Muscle layer of colon (tissue), 2 donors: ENCODE measurements around the gene ZFAND6.

Source experiments
- H3K27ac ChIP-seq: one replicate; pipeline ENCODE4 v1.7.0; 2013; ENCODE audit warnings: low read depth, mild to moderate bottlenecking, low read length, moderate library complexity
- H3K27me3 ChIP-seq, 2 donors: one replicate each; pipeline ENCODE4 v1.7.0; 2013; ENCODE audit warnings: low read length in 2 of 2, mild to moderate bottlenecking in 2 of 2; ENCODE audit not compliant: insufficient read depth in 2 of 2, control insufficient read depth in 1 of 2
- H3K36me3 ChIP-seq: one replicate; pipeline ENCODE4 v1.7.0; 2013; ENCODE audit warnings: mild to moderate bottlenecking, low read length; ENCODE audit not compliant: insufficient read depth
- H3K4me1 ChIP-seq: one replicate; pipeline ENCODE4 v1.7.0; 2013; ENCODE audit warnings: mild to moderate bottlenecking, low read length; ENCODE audit not compliant: insufficient read depth
- H3K4me3 ChIP-seq, 2 donors: one replicate each; pipeline ENCODE4 v1.7.0; 2013; ENCODE audit warnings: low read length in 2 of 2, low read depth in 1 of 2, mild to moderate bottlenecking in 1 of 2, moderate library complexity in 1 of 2
- H3K9ac ChIP-seq: one replicate; pipeline ENCODE4 v1.7.0; 2013; ENCODE audit warnings: low read length
- H3K9me3 ChIP-seq: one replicate; pipeline ENCODE4 v1.7.0; 2013; ENCODE audit warnings: mild to moderate bottlenecking, low read length
- donor health status: abdominal sarcoma.
- donor health status: Adenocarcinoma of cecum.

ZFAND6 gene

DNA sequence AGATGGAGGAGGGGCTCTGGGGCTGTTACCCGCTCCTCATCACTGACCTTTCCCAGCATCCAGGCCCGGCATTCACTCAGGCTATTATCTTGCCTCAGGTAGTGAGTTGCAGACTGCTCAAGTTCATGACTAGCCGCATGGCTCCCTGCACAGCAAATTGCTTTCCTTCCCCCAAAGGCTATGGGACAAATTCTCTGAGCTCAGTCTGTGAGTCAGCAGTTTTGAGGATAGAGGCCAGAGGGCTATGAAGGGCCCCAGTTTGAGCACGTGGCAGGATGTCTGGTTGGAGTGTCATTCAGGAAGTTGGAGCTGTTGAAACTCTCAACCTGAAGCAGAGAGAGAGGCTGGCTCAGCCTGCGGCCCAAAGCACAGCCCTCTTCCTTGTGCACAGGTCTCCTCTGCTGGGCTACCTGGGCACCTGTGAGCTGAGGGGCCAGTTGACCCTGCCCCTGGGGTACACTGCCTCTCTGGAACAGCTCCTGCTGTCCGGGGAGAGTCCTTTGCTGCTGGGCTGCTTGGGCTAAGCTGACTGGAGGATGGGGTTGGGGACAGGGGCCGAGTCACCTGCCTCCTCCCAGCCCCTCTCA lies 101.2 kb downstream of the ZFAND6 start:
- Histone ChIP-seq H3K27me3 (no peaks in the 10 kb centered on the region), H3K36me3 (peaks cover 14% of the 10 kb centered on the region), H3K9ac (no peak overlapping the region), H3K27ac (peak overlapping the region; percentile 35), H3K4me1 (peaks cover 29% of the 10 kb centered on the region), H3K9me3 (no peaks in the 10 kb centered on the region), H3K4me3 (no peak overlapping the region)

DNA sequence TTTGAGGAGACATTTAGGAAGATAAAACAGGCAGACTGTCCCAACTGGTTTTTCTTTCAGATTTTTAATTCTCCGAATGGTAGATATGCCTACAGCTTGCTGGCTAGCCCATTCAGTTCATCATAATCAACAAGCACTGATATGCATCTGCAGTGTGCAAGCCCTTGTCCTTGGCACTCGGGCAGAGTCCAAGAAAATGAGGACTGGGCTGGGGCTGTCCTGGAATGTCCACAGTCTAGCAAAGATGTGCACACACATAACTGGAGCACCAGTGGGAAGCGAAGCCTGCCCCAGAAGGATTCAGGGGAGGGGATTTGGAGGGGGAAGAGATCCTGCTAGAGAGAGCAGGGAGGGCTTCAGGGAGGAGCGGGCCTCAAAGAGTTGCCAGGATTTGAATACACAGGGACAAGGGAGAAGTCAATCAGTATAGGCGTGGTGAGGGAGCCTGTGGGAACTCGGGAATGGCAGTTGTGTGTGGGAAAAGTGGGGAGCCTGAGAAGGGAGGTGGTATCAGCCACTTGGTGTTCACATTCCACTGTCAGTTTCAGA lies 102.1 kb downstream of the ZFAND6 start:
- H3K9ac ChIP-seq, result no peak overlapping the region
- no peak overlapping the region for H3K4me3 ChIP-seq
- peak overlapping the region; percentile 12 for H3K27ac ChIP-seq
- peaks cover 14% of the 10 kb centered on the region for H3K36me3 ChIP-seq
- H3K4me1 ChIP-seq, result peaks cover 29% of the 10 kb centered on the region
- H3K27me3 ChIP-seq, result no peaks in the 10 kb centered on the region
- H3K9me3 ChIP-seq, result no peaks in the 10 kb centered on the region

DNA sequence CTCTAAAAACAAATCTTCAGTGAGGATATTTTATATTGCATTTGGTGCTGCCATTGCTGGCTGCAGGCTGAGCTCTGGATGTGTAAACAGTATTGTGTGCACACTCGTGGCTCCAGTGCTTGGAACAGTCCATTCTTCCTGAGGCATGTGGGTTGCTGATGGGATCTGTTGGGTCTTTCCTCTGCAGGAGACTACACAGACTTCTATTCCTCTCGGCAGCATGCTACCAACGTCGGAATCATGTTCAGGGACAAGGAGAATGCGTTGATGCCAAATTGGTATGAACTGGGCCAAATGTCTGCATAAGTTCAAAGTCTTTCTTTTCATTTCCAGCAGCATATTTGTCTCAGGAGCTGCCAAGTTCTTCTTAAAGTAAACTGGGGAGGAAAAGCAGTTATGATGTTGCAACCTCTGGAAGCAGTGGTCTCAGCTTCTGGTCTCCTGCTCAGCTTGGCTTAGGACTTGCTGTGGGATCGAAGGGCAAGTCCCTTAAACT lies 102.6 kb downstream of the ZFAND6 start:
- Histone ChIP-seq H3K27ac (peak overlapping the region; percentile 30), H3K27me3 (no peaks in the 10 kb centered on the region), H3K9ac (no peak overlapping the region), H3K4me3 (no peak overlapping the region), H3K4me1 (peaks cover 29% of the 10 kb centered on the region), H3K9me3 (no peaks in the 10 kb centered on the region), H3K36me3 (peaks cover 14% of the 10 kb centered on the region)

DNA sequence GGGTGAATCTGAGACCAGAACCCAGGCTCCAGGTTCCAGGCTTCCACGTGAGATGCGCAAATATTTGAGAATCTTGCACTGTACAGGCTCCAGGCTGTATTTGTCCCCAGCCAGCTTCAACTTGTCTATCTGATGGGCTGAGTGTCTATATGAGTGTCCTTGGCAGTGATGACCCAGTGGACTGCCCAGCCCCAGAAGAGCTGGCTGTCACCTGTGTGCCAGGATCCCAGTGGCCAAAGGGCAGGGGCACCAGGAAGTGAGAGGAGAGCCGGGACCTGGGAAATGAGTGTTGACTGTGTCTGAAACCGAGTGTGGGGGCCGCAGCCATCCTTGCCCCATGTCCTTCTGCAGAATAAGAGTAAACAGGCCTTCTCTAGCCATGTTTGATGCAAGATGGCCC lies 103.7 kb downstream of the ZFAND6 start:
- H3K4me3 ChIP-seq, result no peak overlapping the region
- no peaks in the 10 kb centered on the region for H3K9me3 ChIP-seq
- H3K27me3 ChIP-seq, result no peaks in the 10 kb centered on the region
- H3K27ac ChIP-seq, result no peak overlapping the region
- peaks cover 29% of the 10 kb centered on the region for H3K4me1 ChIP-seq
- H3K36me3 ChIP-seq, result peaks cover 15% of the 10 kb centered on the region
- H3K9ac ChIP-seq, result no peak overlapping the region

DNA sequence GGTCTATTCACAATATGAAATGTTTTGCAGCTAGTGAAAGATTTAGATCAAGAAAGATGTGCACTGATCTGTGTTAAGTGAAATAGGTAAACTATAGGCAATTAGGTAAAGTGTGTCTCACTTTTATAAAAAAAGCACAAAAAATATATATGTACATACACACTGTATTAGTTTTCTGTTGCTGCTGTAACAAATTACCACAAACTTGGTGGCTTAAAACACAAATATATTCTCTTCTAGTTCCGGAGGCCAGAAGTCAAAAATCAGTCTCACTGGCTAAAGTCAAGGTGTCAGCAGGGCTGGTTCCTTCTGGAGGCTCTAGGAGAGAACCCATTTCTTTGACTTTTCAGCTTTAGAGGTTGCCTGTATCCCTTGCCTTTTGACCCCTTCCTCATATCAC lies 104.4 kb downstream of the ZFAND6 start:
- peaks cover 29% of the 10 kb centered on the region for H3K4me1 ChIP-seq
- no peak overlapping the region for H3K27ac ChIP-seq
- no peak overlapping the region for H3K4me3 ChIP-seq
- H3K9me3 ChIP-seq, result no peaks in the 10 kb centered on the region
- H3K27me3 ChIP-seq, result no peaks in the 10 kb centered on the region
- no peak overlapping the region for H3K9ac ChIP-seq
- H3K36me3 ChIP-seq, result peaks cover 13% of the 10 kb centered on the region

DNA sequence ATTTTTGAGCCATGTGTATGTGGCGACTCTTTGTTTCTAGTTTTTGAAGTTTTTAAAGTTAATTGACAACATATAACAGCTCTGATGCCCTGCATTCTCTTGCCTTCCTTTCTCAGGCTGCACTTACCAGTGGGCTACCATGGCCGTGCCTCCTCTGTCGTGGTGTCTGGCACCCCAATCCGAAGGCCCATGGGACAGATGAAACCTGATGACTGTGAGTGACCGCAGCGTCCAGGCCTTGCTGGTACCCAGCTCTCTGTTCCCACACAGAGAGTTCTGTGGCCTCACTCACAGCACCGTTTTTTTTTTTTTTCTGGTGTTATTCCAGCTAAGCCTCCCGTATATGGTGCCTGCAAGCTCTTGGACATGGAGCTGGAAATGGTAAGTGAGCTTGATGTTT lies 108.5 kb downstream of the ZFAND6 start:
- H3K36me3 ChIP-seq, result peaks cover 6% of the 10 kb centered on the region
- no peaks in the 10 kb centered on the region for H3K27me3 ChIP-seq
- H3K4me1 ChIP-seq, result no peaks in the 10 kb centered on the region
- no peak overlapping the region for H3K4me3 ChIP-seq
- H3K9ac ChIP-seq, result no peak overlapping the region
- no peaks in the 10 kb centered on the region for H3K9me3 ChIP-seq
- no peak overlapping the region for H3K27ac ChIP-seq

DNA sequence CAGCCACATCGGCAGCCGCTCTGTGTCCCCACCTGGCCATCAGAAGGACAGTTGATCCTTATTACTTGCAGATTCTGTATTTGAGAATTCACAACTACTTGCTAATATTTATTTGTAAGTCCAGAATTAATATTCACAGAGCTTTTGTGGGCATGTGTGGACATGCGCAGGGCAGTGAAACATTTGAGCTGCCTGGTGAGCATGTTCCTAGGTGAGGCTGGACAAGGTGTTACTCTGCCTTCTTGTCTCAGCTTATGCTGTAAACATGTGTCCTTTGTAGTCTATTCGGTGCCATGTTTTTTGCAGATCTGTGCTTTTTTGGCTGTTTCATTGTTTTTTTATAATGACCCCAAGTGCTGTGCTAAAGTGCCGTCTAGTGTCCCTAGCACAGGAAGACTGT lies 108.9 kb downstream of the ZFAND6 start:
- H3K4me1 ChIP-seq, result no peaks in the 10 kb centered on the region
- no peaks in the 10 kb centered on the region for H3K27me3 ChIP-seq
- H3K36me3 ChIP-seq, result peaks cover 6% of the 10 kb centered on the region
- H3K4me3 ChIP-seq, result no peak overlapping the region
- H3K27ac ChIP-seq, result no peak overlapping the region
- H3K9ac ChIP-seq, result no peak overlapping the region
- no peaks in the 10 kb centered on the region for H3K9me3 ChIP-seq

DNA sequence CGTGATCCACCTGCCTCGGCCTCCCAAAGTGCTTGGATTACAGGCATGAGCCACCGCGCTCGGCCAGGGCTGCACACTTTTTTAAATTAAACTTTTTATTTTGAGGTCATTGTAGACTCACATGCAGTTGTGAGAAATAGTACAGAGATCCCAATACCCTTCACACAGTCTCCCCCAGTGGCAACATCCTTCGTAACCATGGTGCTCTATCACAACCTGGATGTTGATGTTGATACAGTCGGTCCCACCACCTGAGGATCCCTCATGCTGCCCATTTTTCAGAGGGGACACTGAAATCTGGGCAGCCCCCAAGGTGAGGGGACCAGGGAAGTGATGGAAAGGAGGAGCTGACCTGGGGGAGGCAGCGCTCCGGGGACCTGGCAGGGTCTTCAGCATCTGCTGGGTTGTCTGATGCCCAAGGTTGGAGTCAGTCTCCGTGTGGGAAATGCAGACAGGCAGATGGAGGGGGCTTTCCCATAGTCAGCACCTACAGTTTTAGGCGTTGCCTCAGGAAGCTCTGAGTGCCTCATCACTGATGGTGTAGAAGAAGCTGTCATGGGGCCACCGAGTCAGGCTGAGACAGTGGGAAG lies 110.4 kb downstream of the ZFAND6 start:
- Histone ChIP-seq H3K4me1 (no peaks in the 10 kb centered on the region), H3K27ac (no peak overlapping the region), H3K9me3 (no peaks in the 10 kb centered on the region), H3K4me3 (no peak overlapping the region), H3K36me3 (peaks cover 8% of the 10 kb centered on the region), H3K27me3 (no peaks in the 10 kb centered on the region), H3K9ac (no peak overlapping the region)

DNA sequence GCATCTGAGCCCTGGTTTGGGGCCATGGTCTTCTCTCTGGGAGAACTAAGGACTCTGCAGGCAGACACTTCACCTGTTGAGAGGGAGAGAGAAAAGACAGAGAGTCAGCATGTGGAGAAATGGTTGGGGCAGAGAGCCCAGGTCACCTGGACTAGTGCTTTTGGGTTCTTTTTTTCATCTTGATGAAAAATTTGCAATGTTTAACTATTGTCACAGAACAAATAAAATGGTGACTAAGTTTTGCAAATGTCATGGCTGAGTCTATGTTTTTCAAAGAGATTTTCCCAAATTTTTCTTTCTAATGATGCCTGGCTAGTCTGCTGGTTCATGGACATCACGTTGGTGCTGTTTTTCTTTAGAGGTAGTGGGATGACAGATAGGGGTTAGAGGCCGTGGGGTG lies 111.1 kb downstream of the ZFAND6 start:
- Histone ChIP-seq H3K27ac (no peak overlapping the region), H3K36me3 (peaks cover 11% of the 10 kb centered on the region), H3K9ac (no peak overlapping the region), H3K4me3 (no peak overlapping the region), H3K27me3 (no peaks in the 10 kb centered on the region), H3K9me3 (no peaks in the 10 kb centered on the region), H3K4me1 (no peaks in the 10 kb centered on the region)

DNA sequence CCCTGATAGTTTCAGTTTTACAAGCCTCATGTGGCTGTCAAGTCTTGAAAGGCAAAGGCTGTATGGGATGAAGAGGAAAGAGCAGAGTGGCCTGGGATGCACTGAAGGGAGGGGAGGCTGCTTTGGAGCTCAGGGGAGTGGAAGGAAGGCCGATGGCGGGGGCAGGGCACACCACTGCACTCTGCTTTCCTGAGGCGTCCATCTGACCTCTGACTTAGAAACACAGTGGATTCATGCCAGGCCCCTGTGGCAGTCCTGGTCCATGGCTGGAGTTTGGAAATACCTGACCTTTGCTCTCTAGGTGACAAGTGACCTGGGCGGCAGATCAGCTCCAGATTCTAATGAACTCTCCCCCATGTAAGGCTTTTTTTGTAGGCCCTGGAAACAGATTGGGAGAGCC lies 112.3 kb downstream of the ZFAND6 start:
- Histone ChIP-seq H3K9ac (no peak overlapping the region), H3K36me3 (peaks cover 11% of the 10 kb centered on the region), H3K27me3 (no peaks in the 10 kb centered on the region), H3K27ac (no peak overlapping the region), H3K4me1 (no peaks in the 10 kb centered on the region), H3K4me3 (no peak overlapping the region), H3K9me3 (no peaks in the 10 kb centered on the region)

DNA sequence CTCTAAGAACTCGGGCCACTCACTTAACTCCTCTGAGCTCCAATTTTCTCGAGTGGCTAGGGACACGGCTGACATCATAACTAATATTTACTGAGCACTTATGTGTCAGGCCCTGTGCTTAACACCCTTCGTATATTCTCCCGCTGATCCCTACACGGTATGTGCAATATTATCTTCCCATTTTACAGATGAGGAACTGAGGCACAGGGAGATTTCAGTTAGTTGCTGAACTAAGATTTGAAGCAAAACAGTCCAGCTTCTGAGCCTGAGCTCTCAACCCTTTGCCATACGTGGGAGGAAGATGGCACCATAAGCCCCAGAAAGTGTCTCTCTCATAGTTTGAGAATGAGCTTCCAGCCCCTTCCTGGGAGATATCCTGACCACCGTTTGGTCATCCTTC lies 112.9 kb downstream of the ZFAND6 start:
- Histone ChIP-seq H3K9me3 (no peaks in the 10 kb centered on the region), H3K36me3 (peaks cover 12% of the 10 kb centered on the region), H3K27ac (no peak overlapping the region), H3K4me1 (no peaks in the 10 kb centered on the region), H3K4me3 (no peak overlapping the region), H3K9ac (no peak overlapping the region), H3K27me3 (no peaks in the 10 kb centered on the region)
